ELR (cell line): ENCODE results near the gene CCN2.
"Not testable (repeated sequence)": the region's sequence is repeated elsewhere in the genome, so short reads cannot be mapped to it uniquely, and the experiment has no call there.

Experiments
- DNase-seq: peaks from one replicate; pipeline ENCODE4 v3.0.0-alpha.2; 2015; ENCODE audit warnings: low read depth

Gene CCN2

GRCh38 chr6:131909408-131910218, 41.6 kb downstream of the CCN2 start:
- DNase-seq = peak; percentile 84

- DNase-seq = not testable (repeated sequence)
Observed at GRCh38 chr6:131908787-131909186, 42.4 kb downstream of the CCN2 start.

GRCh38 chr6:131903734-131904133, 47.4 kb downstream of the CCN2 start:
- DNase-seq = not testable (repeated sequence)

- DNase-seq = not testable (repeated sequence)
Observed at GRCh38 chr6:131901326-131901873, 49.8 kb downstream of the CCN2 start.

GRCh38 chr6:131900231-131900630, 50.9 kb downstream of the CCN2 start:
- no peak for DNase-seq

- DNase-seq = no peak
Observed at GRCh38 chr6:131898718-131899117, 52.5 kb downstream of the CCN2 start.
